Hypothalamus (tissue), 51 donors: ENCODE measurements around the gene RABGAP1L.

Experiments
- DNase-seq, 51 donors: peaks; one replicate each; lab custom pipeline; 2025; lab: John Stamatoyannopoulos, UW

The RABGAP1L gene

DNA sequence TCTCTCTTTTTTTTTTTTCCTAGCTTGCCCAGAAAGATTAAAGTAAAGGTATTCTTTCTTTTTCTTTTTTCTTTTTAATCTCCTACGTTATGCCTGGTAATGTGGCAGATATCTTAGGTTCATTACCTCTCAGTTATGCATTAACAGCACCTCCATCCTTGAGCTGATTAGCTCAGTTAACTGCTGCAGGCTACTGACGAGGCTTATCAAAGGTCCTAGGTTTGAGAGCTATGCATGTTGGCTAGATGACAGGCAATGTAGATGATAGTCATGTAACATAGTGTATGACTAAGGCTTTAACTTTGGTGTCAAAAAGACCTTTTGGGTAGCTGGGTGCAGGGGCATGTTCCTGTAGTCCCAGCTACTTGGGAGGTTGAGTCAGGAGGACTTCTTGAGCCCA, 786.7 kb downstream of the RABGAP1L start:
- no peak for DNase-seq

GRCh38 chr1:174949061-174949460, 789.7 kb downstream of the RABGAP1L start:
- no peak for DNase-seq

GRCh38 chr1:174949645-174950044, 790.3 kb downstream of the RABGAP1L start:
- DNase-seq, result no peak

GRCh38 chr1:174953285-174954072, 794.2 kb downstream of the RABGAP1L start:
- DNase-seq, result no peak

GRCh38 chr1:174954073-174954460, 794.7 kb downstream of the RABGAP1L start:
- DNase-seq, result peak in 2 of 51 donors; percentile 9 to 28

- DNase-seq, result peak in 1 of 51 donors; percentile 27
Observed at GRCh38 chr1:174954671-174955669, 795.6 kb downstream of the RABGAP1L start.

GRCh38 chr1:174956086-174956485, 796.8 kb downstream of the RABGAP1L start:
- no peak for DNase-seq

DNA sequence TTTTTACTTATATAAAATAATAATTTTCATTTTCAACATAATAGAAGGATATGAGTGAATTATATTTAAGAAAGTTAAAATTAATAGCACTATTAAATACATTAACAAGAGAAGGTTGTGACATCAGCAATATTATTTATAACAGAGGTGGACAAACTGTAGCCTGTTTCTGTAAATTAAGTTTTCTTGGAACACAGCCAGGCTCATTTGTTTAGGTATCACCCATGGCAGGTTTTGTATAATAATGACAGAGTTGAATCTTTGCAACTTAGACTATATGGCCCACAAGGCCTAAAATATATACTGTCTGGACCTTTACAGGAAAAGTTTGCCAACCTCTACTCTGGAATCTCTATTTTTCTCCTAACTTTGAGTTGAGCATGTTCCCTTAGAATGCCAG, 797.7 kb downstream of the RABGAP1L start:
- DNase-seq, result no peak

GRCh38 chr1:174957829-174958228, 798.5 kb downstream of the RABGAP1L start:
- DNase-seq, result no peak

DNA sequence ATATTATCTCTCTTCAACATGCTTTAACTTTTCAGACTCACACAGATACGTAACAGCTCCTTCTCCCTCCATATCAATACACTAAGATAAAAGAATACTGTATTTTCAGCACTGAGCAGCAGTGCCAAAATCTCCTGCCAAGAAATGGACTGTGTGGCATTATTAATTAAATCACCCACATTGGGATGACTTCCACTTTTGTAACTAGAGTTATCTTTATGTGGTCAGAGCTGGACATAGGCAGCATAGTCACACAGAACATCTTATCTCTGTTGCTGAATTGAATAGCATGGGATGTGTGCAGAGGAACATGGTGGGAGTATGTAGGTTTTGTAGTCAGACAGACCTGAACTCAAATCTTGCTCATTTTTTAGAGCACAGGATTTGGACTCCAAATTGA, 799.1 kb downstream of the RABGAP1L start:
- no peak for DNase-seq

DNA sequence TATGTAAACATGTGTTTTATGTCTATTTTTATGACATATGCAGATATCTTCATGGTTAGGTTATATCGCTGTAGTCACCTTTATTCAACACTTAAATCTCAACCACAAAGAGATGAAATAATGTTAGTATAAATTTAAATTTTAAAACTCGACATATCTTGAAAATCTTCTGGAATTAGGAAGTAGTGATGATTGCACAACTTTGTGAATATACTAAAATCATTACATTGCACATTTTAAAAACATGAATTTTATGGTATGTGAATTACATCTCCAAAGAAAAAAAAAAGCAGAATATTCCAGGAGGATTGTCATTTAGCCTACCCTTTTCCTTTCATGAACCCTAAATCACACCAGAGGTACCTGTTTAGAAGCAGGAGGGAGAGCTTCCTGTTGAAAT, 801.0 kb downstream of the RABGAP1L start:
- DNase-seq, result no peak

- no peak for DNase-seq
Observed at GRCh38 chr1:174963529-174964125, 804.3 kb downstream of the RABGAP1L start.

DNA sequence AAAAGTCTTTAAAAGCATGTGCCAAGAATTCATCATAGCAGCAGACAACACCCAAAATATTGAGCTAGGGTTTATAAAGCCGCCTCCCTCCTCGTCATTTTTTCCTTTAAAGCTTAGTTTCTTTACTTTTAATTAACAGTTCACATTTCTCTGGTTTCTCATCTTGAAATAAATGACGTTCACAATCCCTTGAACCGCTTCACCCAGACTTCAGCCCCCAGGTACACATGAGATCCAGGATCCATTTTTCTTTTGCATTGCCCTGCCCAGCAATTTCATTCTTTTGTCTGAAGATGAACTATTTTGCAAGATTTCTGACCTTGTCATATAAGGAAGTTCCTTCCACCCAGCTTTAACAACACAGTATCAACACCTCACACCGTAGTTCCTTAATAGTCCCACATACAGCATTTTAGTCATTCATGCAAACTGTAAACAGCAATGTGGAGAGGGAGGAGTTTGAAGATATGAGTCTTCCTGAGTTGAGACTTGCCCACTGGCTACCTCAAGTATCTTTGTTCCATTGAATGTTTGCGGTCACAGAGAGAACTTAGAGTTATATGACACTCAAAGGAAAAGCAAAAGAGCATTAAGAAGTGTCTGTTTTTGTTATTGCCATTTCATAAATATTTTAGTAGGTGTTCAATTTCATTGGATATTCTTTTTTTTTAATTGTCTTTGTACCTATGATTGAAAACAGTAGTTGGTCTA, 805.1 kb downstream of the RABGAP1L start:
- peak in 2 of 51 donors; percentile 12 to 26 for DNase-seq

GRCh38 chr1:174964972-174965361, 805.6 kb downstream of the RABGAP1L start:
- peak in 1 of 51 donors; percentile 59 for DNase-seq

GRCh38 chr1:174965362-174966007, 806.2 kb downstream of the RABGAP1L start:
- peak in 14 of 51 donors; percentile 10 to 76 (median 21) for DNase-seq

DNA sequence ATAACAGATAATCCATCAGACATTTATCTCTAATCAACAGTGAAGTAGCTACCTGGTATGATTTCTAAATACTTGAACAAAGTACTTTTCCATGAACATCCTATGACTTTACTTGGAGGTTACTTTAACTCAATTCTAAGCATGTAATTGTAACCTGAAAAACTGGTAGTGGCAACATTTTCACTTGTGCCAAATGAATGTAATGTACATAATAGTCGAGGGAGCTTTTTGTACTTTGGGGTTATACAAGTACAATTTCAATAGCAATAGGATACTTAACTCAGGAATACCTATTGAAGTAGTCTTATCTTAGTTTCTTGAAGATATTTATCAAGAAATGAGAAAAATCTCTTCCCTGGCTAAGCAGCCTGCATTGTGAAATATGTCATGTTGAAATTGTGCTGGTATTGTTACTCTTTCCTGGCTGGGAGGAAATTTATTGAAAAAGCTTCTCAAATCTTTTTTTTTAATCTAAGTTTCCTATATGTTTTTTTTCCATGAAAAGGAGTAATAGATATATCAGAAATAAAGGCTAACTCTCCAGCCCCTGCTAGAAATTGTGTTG, 806.8 kb downstream of the RABGAP1L start:
- DNase-seq, result no peak

- no peak for DNase-seq
Observed at GRCh38 chr1:174967845-174968705, 808.8 kb downstream of the RABGAP1L start.

DNA sequence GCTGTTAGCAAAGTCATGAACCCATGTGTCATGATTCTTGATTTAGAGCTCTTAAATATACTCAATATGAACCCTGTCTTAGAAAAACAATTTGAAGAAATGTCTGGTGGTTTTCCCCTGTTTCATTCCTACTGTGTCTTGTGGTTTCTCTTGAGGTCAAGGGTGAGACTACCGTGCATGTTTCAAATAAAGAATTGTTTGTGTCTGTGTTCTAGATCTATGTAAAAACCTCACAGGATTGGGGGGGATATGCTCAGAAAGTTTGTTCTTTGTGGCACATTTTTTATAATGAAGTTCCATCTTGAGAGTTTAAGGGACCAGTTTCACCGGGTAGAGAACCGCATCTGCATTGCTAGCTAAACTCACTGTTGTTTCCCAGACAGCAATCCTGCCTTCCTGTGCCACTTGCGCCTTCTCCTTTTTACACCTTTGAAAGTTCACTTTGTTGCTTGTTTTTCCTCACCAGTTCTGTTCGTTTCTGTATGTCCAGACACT, 809.5 kb downstream of the RABGAP1L start:
- DNase-seq, result no peak
